Rectal smooth muscle tissue (tissue), 1 donor: Measurements from ENCODE around the gene SOX18.

Experiments used
- H3K27ac ChIP-seq: one replicate; pipeline ENCODE4 v1.7.0; 2013; ENCODE audit warnings: low read depth, low read length, inconsistent platforms
- H3K27me3 ChIP-seq: one replicate; pipeline ENCODE4 v1.7.0; 2013; ENCODE audit warnings: low read length; ENCODE audit not compliant: control insufficient read depth, insufficient read depth
- H3K36me3 ChIP-seq: one replicate; pipeline ENCODE4 v1.7.0; 2013; ENCODE audit warnings: low read length; ENCODE audit not compliant: control insufficient read depth, insufficient read depth
- H3K4me1 ChIP-seq: one replicate; pipeline ENCODE4 v1.7.0; 2013; ENCODE audit warnings: low read length; ENCODE audit not compliant: control insufficient read depth, insufficient read depth
- H3K4me3 ChIP-seq: one replicate; pipeline ENCODE4 v1.7.0; 2013; ENCODE audit warnings: low read length
- H3K9ac ChIP-seq: one replicate; pipeline ENCODE4 v1.7.0; 2013; ENCODE audit warnings: low read length

Gene SOX18

GRCh38 chr20:64051561-64052325 lies 2.3 kb upstream of the SOX18 start:
- Histone ChIP-seq H3K27me3 (peaks cover 30% of the 10 kb centered on the region), H3K4me1 (no peaks in the 10 kb centered on the region), H3K27ac (no peak overlapping the region), H3K9ac (no peak overlapping the region), H3K4me3 (no peak overlapping the region), H3K36me3 (no peaks in the 10 kb centered on the region)

- H3K9ac ChIP-seq, result no peak overlapping the region
- H3K36me3 ChIP-seq, result no peaks in the 10 kb centered on the region
- peaks cover 37% of the 10 kb centered on the region for H3K27me3 ChIP-seq
- no peak overlapping the region for H3K4me3 ChIP-seq
- H3K4me1 ChIP-seq, result no peaks in the 10 kb centered on the region
- H3K27ac ChIP-seq, result no peak overlapping the region
Observed at GRCh38 chr20:64051033-64051452, 1.6 kb upstream of the SOX18 start.

DNA sequence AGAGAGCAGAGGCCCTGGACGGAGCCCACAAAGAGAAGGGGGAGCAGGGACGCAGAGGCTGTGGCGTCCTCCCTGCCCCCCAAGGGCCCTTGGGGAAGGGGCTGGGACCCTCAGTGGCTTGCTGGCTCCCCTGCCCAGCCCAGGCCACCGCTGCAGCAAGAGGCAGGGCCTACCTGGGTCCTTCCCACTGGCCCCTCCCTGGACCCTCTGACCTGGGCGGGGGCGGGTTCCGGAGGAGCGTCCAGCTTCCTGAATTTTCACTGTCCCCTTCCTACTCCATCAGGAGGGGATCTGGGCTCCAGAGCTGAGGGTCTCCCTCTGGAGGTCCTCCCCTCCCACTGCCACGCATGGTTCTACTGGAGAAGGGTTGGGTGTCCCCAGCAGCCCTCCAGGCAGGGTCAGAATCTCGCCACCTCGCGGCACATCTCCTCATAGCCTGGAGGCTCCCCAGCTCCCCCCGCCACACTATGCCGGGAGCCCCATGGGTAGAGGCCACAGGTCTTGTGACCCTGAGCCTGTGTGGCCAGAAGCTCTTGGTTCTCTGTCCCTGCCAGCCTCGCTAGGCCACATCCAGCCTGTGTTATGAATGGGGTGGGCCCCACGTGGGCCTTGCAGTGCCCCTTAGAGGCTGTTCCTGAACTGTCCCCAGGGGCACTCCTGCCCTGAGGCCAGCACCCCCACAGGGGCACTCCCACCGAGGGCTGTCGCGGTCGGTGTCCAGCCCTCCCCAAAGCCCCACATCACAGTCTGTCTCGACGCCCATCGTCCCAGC lies 1.0 kb upstream of the SOX18 start:
- H3K9ac ChIP-seq, result no peak overlapping the region
- H3K27me3 ChIP-seq, result peaks cover 43% of the 10 kb centered on the region
- H3K36me3 ChIP-seq, result no peaks in the 10 kb centered on the region
- no peak overlapping the region for H3K4me3 ChIP-seq
- no peak overlapping the region for H3K27ac ChIP-seq
- H3K4me1 ChIP-seq, result no peaks in the 10 kb centered on the region

DNA sequence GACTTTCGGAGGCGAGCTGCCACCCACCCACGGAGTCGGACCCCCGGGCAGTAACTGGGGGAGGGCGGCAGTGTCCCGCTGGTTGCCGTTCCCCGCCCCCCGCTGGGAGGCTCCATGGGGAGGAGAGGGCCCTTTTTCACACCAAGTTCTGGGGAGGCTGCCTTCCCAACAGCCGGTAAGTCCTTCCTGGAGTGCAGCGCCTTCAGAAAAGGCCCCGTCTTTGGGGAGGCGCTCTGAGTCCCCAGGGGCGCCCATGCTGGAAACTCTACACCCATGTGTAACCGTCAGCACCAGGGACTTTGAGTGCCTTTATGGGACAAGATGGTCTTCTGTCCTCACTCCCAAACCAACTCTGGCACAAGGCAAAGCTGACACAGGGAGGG lies 430 bp upstream of the SOX18 start:
- no peak overlapping the region for H3K9ac ChIP-seq
- no peaks in the 10 kb centered on the region for H3K4me1 ChIP-seq
- no peak overlapping the region for H3K27ac ChIP-seq
- H3K4me3 ChIP-seq, result no peak overlapping the region
- no peaks in the 10 kb centered on the region for H3K36me3 ChIP-seq
- peaks cover 49% of the 10 kb centered on the region for H3K27me3 ChIP-seq

GRCh38 chr20:64048402-64049044 lies 916 bp downstream of the SOX18 start:
- H3K4me3 ChIP-seq, result no peak overlapping the region
- H3K27me3 ChIP-seq, result peaks cover 50% of the 10 kb centered on the region
- H3K4me1 ChIP-seq, result no peaks in the 10 kb centered on the region
- no peak overlapping the region for H3K27ac ChIP-seq
- no peaks in the 10 kb centered on the region for H3K36me3 ChIP-seq
- H3K9ac ChIP-seq, result no peak overlapping the region

DNA sequence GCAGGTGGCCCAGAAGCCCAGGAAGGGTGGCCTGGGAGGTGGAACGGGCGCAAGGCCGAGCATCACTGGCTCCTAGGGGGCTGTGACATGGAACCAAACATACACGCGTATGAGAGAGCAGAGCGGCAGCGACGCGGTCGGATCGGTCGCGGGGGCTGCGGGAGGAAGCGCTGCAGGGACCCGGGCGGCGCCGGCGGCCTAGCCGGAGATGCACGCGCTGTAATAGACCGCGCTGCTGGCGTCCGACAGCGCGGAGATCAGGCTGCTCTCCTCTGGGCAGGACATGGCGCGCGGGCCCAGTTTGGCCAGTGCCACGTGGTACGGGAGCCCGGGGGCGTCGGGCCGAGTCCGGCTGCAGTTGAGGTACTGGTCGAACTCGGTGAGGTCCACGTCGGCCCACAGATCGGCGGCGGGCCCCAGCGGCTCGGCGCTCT lies 1.5 kb downstream of the SOX18 start:
- peaks cover 48% of the 10 kb centered on the region for H3K27me3 ChIP-seq
- H3K4me3 ChIP-seq, result peak overlapping the region; percentile 8
- no peaks in the 10 kb centered on the region for H3K4me1 ChIP-seq
- H3K36me3 ChIP-seq, result no peaks in the 10 kb centered on the region
- no peak overlapping the region for H3K9ac ChIP-seq
- H3K27ac ChIP-seq, result no peak overlapping the region

GRCh38 chr20:64047046-64047389 lies 2.4 kb downstream of the SOX18 start:
- H3K4me1 ChIP-seq, result no peaks in the 10 kb centered on the region
- H3K27me3 ChIP-seq, result peaks cover 51% of the 10 kb centered on the region
- H3K4me3 ChIP-seq, result peak overlapping the region; percentile 21

DNA sequence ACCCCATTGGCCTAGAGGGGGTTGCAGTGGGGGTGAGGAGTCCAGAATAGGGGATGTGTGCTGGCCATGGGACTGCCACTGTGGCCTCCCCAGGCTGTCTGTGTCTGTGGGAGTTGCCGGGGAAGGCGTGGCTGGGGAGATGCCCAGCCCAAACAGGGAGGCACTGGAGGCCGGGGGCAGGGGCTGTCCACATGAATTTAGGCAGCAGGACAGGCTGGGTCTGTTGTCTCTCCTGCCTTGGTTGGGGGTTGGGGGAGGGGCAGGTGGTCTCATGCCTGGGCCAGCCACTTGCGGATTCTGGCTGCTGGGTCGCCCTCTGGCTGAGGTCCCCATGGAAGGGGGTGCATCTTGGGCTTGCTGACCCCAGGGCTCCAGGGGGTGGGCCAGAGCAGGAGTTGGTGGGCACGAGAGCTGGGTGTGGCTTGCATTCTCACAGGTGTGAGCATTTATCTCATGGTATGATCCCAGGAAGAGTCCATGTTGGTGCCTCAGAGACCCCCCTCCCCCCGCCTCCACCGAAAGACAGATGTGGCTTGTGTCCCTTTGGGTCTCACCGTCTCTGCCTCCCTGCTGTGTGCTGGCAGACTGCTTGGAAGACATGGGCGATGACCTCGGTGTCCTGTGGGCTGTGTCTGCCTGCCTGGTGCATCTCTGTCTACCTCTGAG lies 4.0 kb downstream of the SOX18 start:
- Histone ChIP-seq H3K27me3 (peaks cover 47% of the 10 kb centered on the region), H3K36me3 (no peaks in the 10 kb centered on the region), H3K9ac (no peak overlapping the region), H3K4me3 (no peak overlapping the region), H3K4me1 (no peaks in the 10 kb centered on the region), H3K27ac (no peak overlapping the region)

More at GRCh38 chr20:64047046-64047389, 2.4 kb downstream of the SOX18 start:
- Histone ChIP-seq H3K27ac (no peak overlapping the region), H3K36me3 (no peaks in the 10 kb centered on the region), H3K9ac (no peak overlapping the region)

DNA sequence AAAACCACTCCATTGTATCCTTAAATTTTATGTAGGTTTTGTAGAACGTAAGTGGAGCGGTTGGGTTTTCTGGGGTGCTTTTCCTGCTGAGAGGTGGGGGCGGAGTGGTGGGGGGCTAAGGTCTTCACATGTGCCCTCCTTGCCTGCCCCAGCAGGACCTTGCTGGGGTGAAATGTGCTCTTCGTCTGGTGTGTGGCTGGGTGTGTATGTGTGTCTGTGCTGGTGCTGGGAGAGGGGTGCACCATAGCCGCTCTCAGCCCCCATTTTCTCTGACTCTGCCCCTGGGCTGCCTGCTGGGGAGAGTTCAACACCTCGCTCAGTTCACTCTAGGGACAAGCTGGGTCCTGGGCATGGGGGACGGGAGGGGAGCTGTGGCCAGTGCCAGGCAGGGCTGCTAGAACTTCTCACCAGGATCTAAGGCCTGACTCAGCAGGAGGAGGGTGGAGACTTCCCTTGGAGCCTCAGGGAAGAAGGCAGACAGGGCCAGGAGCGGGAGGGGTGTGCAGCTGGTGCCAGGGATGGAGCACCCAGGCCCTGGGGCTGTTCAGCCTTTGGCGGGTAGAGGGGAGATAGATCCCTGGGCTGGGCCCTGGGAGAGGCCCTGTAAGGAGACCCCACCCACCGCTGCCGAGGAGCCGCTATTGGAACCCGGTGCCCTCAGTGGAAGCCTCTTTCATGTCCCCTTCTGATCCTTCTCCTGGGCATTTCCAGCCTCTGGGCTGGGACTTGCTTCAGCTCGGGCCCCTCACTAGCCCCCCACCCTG lies 4.8 kb downstream of the SOX18 start:
- H3K4me3 ChIP-seq, result no peak overlapping the region
- no peaks in the 10 kb centered on the region for H3K36me3 ChIP-seq
- H3K27ac ChIP-seq, result no peak overlapping the region
- peaks cover 49% of the 10 kb centered on the region for H3K27me3 ChIP-seq
- H3K4me1 ChIP-seq, result no peaks in the 10 kb centered on the region
- no peak overlapping the region for H3K9ac ChIP-seq

DNA sequence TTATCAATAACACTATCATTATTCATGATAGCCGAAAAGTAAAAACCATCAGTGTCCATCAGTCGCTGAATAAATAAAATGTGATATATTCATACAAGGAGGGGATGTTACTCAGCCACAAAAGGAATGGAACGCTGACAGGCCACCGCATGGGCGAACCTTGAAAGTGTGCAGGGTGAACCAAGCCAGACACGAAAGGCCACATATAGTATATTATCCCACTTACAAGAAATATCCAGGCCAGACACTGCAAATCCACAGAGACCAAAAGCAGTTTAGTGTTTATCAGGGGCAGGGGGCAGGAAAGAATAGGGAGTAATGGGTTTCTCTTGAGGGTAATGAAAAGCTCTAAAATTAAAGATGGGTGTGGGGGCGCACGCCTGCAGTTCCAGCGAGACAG lies 5.7 kb downstream of the SOX18 start:
- H3K27ac ChIP-seq, result no peak overlapping the region
- no peaks in the 10 kb centered on the region for H3K36me3 ChIP-seq
- peaks cover 55% of the 10 kb centered on the region for H3K27me3 ChIP-seq
- peaks cover 4% of the 10 kb centered on the region for H3K4me1 ChIP-seq
- no peak overlapping the region for H3K4me3 ChIP-seq
- no peak overlapping the region for H3K9ac ChIP-seq

- Histone ChIP-seq H3K9ac (no peak overlapping the region), H3K27ac (no peak overlapping the region)
Observed at GRCh38 chr20:64042054-64042781, 7.2 kb downstream of the SOX18 start.

More at GRCh38 chr20:64042054-64042781, 7.2 kb downstream of the SOX18 start:
- peak overlapping the region; percentile 55 for H3K4me3 ChIP-seq
- no peaks in the 10 kb centered on the region for H3K36me3 ChIP-seq
- peaks cover 59% of the 10 kb centered on the region for H3K27me3 ChIP-seq
- peaks cover 4% of the 10 kb centered on the region for H3K4me1 ChIP-seq
